ENCODE measurements around the gene UBL3.

The UBL3 gene, protein sequence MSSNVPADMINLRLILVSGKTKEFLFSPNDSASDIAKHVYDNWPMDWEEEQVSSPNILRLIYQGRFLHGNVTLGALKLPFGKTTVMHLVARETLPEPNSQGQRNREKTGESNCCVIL

DNA sequence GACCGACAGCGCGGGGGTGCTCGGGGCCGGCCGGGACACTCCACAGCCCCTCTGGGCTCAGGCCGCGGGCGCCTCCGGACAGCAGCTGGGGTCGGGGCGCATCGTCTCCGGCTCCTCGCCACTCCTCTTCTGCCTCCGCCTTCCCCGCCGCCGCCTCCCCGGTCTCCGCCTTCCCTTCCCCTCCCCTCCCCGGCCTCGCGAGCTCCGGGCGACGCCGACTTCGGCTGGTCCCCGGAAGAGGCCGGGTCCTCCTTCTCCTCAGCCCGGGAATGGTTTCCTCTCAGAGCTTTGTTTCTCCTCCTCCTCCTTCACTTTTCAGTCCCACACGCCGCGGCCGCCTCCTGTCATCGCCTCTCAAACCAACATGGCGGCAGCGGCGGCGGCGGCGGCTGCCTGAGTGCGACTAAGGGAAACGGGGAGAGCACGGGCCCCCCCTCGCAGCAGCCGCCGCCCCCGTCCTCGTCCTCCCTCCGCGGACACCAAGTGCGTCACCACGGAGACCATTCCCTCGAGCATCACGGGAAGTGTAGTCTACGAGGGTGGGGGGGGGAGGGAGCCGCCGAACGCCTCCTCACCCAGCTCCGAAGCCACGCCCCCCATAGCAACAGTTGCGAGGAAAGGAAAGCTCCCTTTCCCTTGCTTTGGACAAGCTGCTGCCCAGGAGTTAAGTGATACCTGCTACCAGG is at the start of gene UBL3:
TSS of gene UBL3 (minus strand) at position 405 of the 686 bp plus-strand sequence. CDS start 1,079 bp downstream, outside the sequence.
- H3K4me3 ChIP-seq (ENCODE audit: low read length), result peak within 1 kb of the TSS; percentile 83
- DNase-seq (ENCODE audit: low read depth), result peak; percentile 85
- TF ChIP-seq, protein P1, sequence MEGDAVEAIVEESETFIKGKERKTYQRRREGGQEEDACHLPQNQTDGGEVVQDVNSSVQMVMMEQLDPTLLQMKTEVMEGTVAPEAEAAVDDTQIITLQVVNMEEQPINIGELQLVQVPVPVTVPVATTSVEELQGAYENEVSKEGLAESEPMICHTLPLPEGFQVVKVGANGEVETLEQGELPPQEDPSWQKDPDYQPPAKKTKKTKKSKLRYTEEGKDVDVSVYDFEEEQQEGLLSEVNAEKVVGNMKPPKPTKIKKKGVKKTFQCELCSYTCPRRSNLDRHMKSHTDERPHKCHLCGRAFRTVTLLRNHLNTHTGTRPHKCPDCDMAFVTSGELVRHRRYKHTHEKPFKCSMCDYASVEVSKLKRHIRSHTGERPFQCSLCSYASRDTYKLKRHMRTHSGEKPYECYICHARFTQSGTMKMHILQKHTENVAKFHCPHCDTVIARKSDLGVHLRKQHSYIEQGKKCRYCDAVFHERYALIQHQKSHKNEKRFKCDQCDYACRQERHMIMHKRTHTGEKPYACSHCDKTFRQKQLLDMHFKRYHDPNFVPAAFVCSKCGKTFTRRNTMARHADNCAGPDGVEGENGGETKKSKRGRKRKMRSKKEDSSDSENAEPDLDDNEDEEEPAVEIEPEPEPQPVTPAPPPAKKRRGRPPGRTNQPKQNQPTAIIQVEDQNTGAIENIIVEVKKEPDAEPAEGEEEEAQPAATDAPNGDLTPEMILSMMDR (conservative IDR thresholded peaks at IDR 0.05; ENCODE audit: low read depth, low read length), result no peak

DNA sequence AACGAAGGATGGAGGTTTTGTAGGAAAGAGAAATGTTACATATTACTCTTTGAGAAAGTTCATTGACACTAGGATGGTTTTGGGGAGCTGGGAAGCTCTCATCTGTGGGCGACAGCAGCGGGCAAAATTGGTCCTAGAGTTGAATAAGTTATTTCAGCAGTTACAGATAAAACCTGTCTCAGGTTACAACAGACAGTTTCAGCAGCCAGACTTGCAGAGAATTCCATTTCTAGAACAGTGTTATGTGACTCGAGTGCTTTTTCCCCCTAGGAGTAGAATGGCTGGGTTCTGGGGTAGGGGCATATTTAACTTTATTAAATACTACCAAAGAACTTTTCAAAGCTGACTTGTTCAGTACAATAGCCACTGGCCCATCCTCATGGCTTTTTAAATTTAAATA is 46.7 kb upstream of the UBL3 start:
- TF ChIP-seq, protein P1 (conservative IDR thresholded peaks at IDR 0.05; ENCODE audit: low read depth, low read length), result no peak
- DNase-seq (ENCODE audit: low read depth), result no peak
- no peak overlapping the region for H3K4me3 ChIP-seq (ENCODE audit: low read length)

DNA sequence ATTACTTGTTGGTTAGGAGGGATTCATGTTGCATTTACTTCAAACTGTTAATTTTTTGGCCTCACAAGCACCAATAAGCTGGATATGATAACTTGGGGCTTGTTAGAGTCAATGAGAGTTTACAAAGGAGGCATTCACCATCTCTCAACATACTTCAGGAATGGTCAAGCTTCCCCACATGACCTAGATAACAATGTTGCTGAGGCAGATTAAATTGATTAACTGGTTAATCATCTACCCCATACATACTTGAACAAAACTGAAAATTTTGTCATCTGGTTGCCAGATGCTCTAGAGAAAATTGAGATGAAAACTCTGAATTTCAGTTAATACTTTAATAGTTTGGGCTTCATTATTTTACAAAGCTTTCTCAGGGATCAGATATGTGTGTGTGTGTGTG is 43.0 kb upstream of the UBL3 start:
- no peak for DNase-seq (ENCODE audit: low read depth)
- TF ChIP-seq, protein P1 (conservative IDR thresholded peaks at IDR 0.05; ENCODE audit: low read depth, low read length), result no peak
- no peak overlapping the region for H3K4me3 ChIP-seq (ENCODE audit: low read length)

DNA sequence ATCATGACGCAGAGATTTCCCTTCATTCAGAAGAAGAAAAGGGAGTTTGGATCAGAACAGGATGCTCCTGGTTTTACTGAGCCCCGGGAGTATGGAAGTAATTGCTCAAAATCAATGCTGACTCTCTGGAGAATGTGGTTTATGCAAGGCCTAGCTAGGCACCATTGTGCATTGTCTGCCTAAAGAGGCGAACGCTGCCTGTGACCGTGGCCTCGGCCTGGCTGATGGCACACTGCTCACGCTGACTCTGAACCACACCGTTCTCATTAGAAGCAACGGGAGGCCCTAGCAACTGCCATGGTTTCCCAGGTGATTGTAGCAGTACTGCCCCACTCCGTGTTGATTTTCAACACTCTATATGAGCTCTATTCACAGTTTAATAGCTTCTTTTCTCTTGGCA is 41.7 kb upstream of the UBL3 start:
- no peak overlapping the region for H3K4me3 ChIP-seq (ENCODE audit: low read length)
- TF ChIP-seq, protein P1 (conservative IDR thresholded peaks at IDR 0.05; ENCODE audit: low read depth, low read length), result no peak
- no peak for DNase-seq (ENCODE audit: low read depth)

DNA sequence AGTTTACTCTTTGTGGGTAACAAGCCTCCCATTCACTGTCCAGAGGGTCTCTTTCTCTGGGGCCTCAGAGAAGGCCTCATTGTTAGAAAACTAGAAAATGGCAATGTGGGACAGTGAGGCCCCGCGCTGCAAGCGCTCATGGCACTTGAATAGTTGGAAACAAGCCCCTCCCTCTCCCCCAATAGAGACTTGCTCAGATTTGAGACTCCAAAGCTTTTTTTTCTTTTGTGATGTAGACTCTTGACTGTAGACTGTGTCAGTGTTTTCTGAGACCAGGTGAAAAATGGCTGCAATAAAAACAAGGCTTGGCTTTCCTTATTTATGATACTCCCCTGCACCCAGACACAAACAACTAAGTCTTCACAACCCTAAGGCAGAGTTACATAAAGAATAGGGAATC is 38.7 kb upstream of the UBL3 start:
- TF ChIP-seq, protein P1 (conservative IDR thresholded peaks at IDR 0.05; ENCODE audit: low read depth, low read length), result no peak
- H3K4me3 ChIP-seq (ENCODE audit: low read length), result no peak overlapping the region
- DNase-seq (ENCODE audit: low read depth), result no peak

DNA sequence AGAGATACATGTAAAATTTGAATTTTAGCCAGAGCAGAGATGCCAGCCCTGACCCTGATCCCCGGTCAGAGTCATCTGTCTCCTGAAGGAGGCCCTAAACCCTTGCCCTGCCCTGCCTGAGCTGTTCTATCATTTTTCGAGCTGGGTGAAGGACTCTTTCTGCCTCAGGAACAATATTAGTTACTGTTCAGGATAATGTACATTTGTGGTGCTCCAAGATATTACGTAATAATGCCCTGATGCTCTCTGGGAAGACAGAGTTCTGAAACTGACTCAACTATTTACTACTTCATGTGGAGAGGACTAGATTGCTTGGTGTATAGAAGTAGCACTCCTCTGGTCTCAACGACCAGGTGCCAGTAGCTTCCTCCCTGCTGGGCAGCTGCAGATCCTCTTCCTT is 37.9 kb upstream of the UBL3 start:
- no peak for DNase-seq (ENCODE audit: low read depth)
- H3K4me3 ChIP-seq (ENCODE audit: low read length), result no peak overlapping the region
- TF ChIP-seq, protein P1 (conservative IDR thresholded peaks at IDR 0.05; ENCODE audit: low read depth, low read length), result no peak

DNA sequence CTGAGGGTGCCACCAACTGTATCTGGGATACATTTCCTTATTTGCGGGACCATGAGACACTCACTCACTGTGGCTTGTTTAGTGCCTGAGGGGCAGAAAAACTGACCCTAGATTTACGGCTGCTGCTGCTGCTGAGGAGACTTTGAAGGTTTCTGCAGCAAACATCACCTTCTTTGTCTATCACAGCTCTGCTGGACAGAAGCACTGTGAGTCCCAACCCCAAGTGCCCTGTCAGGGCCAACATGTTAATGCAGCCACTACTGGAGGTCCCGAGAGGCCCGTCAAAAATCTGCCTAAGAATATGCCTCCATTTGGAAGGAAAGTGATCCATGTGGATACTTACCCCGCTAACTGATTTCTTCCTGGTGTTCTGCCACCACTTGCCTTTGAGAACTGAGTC is 37.3 kb upstream of the UBL3 start:
- no peak overlapping the region for H3K4me3 ChIP-seq (ENCODE audit: low read length)
- TF ChIP-seq, protein P1 (conservative IDR thresholded peaks at IDR 0.05; ENCODE audit: low read depth, low read length), result no peak
- no peak for DNase-seq (ENCODE audit: low read depth)
